ENCODE measurements around the gene NUP153.
"Not testable (repeated sequence)": the region's sequence is repeated elsewhere in the genome, so short reads cannot be mapped to it uniquely, and the experiment has no call there.

The NUP153 gene

GRCh38 chr6:17740559-17741220, 34.0 kb upstream of the NUP153 start:
- no peak for TF ChIP-seq MYC (IDR thresholded peaks at IDR 0.05; ENCODE audit: low read depth, low read length)
- TF ChIP-seq CTCF (IDR thresholded peaks at IDR 0.05; ENCODE audit: low read depth, low read length): no peak
- no peak for TF ChIP-seq POLR2A (IDR thresholded peaks at IDR 0.05; ENCODE audit: extremely low read depth, insufficient read length)
- no peak for TF ChIP-seq MAX (IDR thresholded peaks at IDR 0.05; ENCODE audit: low read depth, low read length)
- no peak overlapping the region for H3K4me3 ChIP-seq (ENCODE audit: low read depth, low read length)
- DNase-seq (ENCODE audit: low read depth): no peak

- TF ChIP-seq CTCF (IDR thresholded peaks at IDR 0.05; ENCODE audit: low read depth, low read length) (no peak), MAX (IDR thresholded peaks at IDR 0.05; ENCODE audit: low read depth, low read length) (no peak), POLR2A (IDR thresholded peaks at IDR 0.05; ENCODE audit: extremely low read depth, insufficient read length) (no peak), MYC (IDR thresholded peaks at IDR 0.05; ENCODE audit: low read depth, low read length) (no peak)
- no peak for DNase-seq (ENCODE audit: low read depth)
- no peak overlapping the region for H3K4me3 ChIP-seq (ENCODE audit: low read depth, low read length)
Measured at GRCh38 chr6:17737704-17738252, 31.1 kb upstream of the NUP153 start.

GRCh38 chr6:17735311-17735710, 28.6 kb upstream of the NUP153 start:
- not testable (repeated sequence) for DNase-seq (ENCODE audit: low read depth); H3K4me3 ChIP-seq (ENCODE audit: low read depth, low read length)

- no peak for TF ChIP-seq MYC (IDR thresholded peaks at IDR 0.05; ENCODE audit: low read depth, low read length)
- no peak for TF ChIP-seq MAX (IDR thresholded peaks at IDR 0.05; ENCODE audit: low read depth, low read length)
- no peak for TF ChIP-seq POLR2A (IDR thresholded peaks at IDR 0.05; ENCODE audit: extremely low read depth, insufficient read length)
- TF ChIP-seq CTCF (IDR thresholded peaks at IDR 0.05; ENCODE audit: low read depth, low read length): no peak
- H3K4me3 ChIP-seq (ENCODE audit: low read depth, low read length): no peak overlapping the region
- DNase-seq (ENCODE audit: low read depth): no peak
Measured at GRCh38 chr6:17730078-17730704, 23.5 kb upstream of the NUP153 start.

- DNase-seq (ENCODE audit: low read depth): peak; percentile 18
- no peak for TF ChIP-seq MYC (IDR thresholded peaks at IDR 0.05; ENCODE audit: low read depth, low read length)
- TF ChIP-seq CTCF (IDR thresholded peaks at IDR 0.05; ENCODE audit: low read depth, low read length): no peak
- no peak for TF ChIP-seq POLR2A (IDR thresholded peaks at IDR 0.05; ENCODE audit: extremely low read depth, insufficient read length)
- TF ChIP-seq MAX (IDR thresholded peaks at IDR 0.05; ENCODE audit: low read depth, low read length): no peak
- no peak overlapping the region for H3K4me3 ChIP-seq (ENCODE audit: low read depth, low read length)
Measured at GRCh38 chr6:17729223-17730077, 22.7 kb upstream of the NUP153 start.

Data from NB4 (cell line).